CD8-positive, alpha-beta memory T cell (primary cell): ENCODE measurements around the gene NFKBIL1. TPM values are rescaled to one million over a fixed set of nuclear protein-coding genes. Genes with fewer than 3 reads are reported as not detected.

Experiments
- CTCF ChIA-PET: fragments of 350-600 bp; sonication (Branson Sonifier 250); formaldehyde crosslinking; loops from one replicate; lab custom pipeline; 2021; ENCODE audit warnings: antibody characterized with exemption; lab: Charles Lee
- POLR2A ChIA-PET: fragments of 350-600 bp; sonication (Branson Sonifier 250); formaldehyde crosslinking; loops from one replicate; lab custom pipeline; 2021; ENCODE audit warnings: antibody characterized with exemption; lab: Charles Lee
- DNase-seq, 5 donors: peaks; one replicate each; pipeline versions ENCODE4 v3.0.0 to v3.0.0-alpha.2; 2020 to 2022; ENCODE audit warnings: mixed read lengths in 1 of 5
- H3K27ac ChIP-seq: one replicate; pipeline ENCODE4 v1.7.0; 2013; ENCODE audit warnings: low read depth, mild to moderate bottlenecking, low read length, moderate library complexity
- H3K27me3 ChIP-seq: 2 replicates; pipeline ENCODE4 v1.7.0; 2013; ENCODE audit warnings: low read length, mild to moderate bottlenecking; ENCODE audit not compliant: insufficient read depth, poor library complexity, severe bottlenecking
- H3K36me3 ChIP-seq: 2 replicates; pipeline ENCODE4 v1.7.0; 2013; ENCODE audit warnings: mild to moderate bottlenecking, low read length, moderate library complexity; ENCODE audit not compliant: insufficient read depth
- H3K4me1 ChIP-seq: 2 replicates; pipeline ENCODE4 v1.7.0; 2013; ENCODE audit warnings: mild to moderate bottlenecking, low read length, moderate library complexity; ENCODE audit not compliant: insufficient read depth
- H3K4me3 ChIP-seq: 2 replicates; pipeline ENCODE4 v1.7.0; 2013; ENCODE audit warnings: mild to moderate bottlenecking, low read length
- H3K9me3 ChIP-seq: 2 replicates; pipeline ENCODE4 v1.7.0; 2013; ENCODE audit warnings: mild to moderate bottlenecking, low read length
- H3K27ac Mint-ChIP-seq, 8 donors: one replicate each; pipeline ENCODE4 v1.8.0; 2020 to 2021; ENCODE audit warnings: mixed read lengths in 8 of 8, mild to moderate bottlenecking in 6 of 8, inconsistent platforms in 3 of 8, moderate library complexity in 3 of 8
- H3K27me3 Mint-ChIP-seq, 2 donors: one replicate each; pipeline ENCODE4 v1.8.0; 2020 to 2021; ENCODE audit warnings: mixed read lengths in 2 of 2, mild to moderate bottlenecking in 1 of 2, moderate library complexity in 1 of 2
- H3K36me3 Mint-ChIP-seq, 3 donors: one replicate each; pipeline ENCODE4 v1.8.0; 2020 to 2021; ENCODE audit warnings: mixed read lengths in 3 of 3, inconsistent platforms in 1 of 3, mild to moderate bottlenecking in 1 of 3
- H3K4me1 Mint-ChIP-seq, 3 donors: one replicate each; pipeline ENCODE4 v1.8.0; 2020 to 2021; ENCODE audit warnings: mixed read lengths in 3 of 3, inconsistent platforms in 1 of 3, mild to moderate bottlenecking in 1 of 3
- H3K4me3 Mint-ChIP-seq, 7 donors: one replicate each; pipeline ENCODE4 v1.8.0; 2020 to 2021; ENCODE audit warnings: mixed read lengths in 7 of 7, mild to moderate bottlenecking in 6 of 7, moderate library complexity in 4 of 7, inconsistent platforms in 2 of 7
- H3K9me3 Mint-ChIP-seq, 5 donors: one replicate each; pipeline ENCODE4 v1.8.0; 2020 to 2022; ENCODE audit warnings: mixed read lengths in 5 of 5, mild to moderate bottlenecking in 3 of 5, moderate library complexity in 2 of 5, inconsistent platforms in 1 of 5
- polyA plus RNA-seq: library from polyadenylated mRNA; unstranded; fragments of 300-500 nt; fragmentation: Illumina TruSeq; gene quantifications from one replicate; pipeline ENCODE4 v1.2.3, GENCODE V29; 2021
- total RNA-seq, 2 experiments: library from RNA; stranded (reverse); gene quantifications; one replicate each; pipeline ENCODE4 v1.2.3, GENCODE V29; 2021

NFKBIL1 gene
- total and polyA plus RNA-seq, 3 experiments from 2014 or later, result 6.9 to 13.8 (median 13.5) TPM

DNA sequence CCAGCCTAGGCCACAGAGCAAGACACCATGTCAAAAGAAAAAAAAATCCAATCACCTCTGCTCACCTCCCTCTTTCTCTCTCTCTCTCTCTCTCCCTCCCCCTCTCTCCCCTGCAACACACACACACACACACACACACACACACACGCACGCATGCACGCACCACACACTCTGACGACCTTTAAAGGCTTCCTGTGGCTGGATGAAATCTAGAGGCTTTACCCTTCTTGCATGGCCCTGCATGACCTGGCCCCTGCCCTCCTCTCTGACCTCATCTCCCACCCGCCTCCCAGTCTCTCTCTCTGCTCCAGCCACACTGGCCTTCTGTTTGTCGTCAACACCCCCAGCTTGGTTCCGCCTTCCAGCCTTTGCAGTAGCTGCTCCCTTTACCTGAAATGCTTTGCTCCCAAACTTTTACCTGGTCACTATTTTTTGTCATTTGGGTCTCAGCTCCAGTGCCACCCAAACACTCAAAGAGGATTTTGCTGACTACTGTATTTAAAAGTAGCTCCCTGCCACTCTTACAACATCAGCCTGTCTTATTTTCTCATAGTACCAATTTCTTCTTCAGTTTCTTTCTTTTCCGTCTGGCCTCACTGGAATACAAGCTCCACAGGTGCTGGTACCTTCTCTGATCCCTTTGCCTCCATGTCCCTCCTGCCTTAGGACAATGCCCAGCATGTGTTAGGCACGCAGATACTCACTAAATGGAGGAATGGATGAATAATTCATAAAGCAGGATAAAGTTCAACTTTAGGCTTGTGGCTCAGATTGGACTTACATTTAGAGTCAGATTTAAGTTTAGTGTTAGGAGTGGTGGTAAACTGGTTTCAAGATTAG, 20.3 kb downstream of the NFKBIL1 start:
- POLR2A ChIA-PET, result interaction anchor here (1.1 to 3.9 kb wide), 5 partner anchors 8 to 26 kb away, joined by 3 to 13 read pairs (median 6); no protein-coding TSS in a partner anchor
- H3K9me3 Mint-ChIP-seq, result peaks cover 0 to 2% (median 0%) of the 10 kb centered on the region in 5 donors
- peaks cover 62 to 85% (median 81%) of the 10 kb centered on the region in 3 donors for H3K4me1 Mint-ChIP-seq
- Histone ChIP-seq H3K4me3 (no peak overlapping the region), H3K36me3 (no peaks in the 10 kb centered on the region), H3K4me1 (peaks cover 62% of the 10 kb centered on the region), H3K27me3 (no peaks in the 10 kb centered on the region), H3K27ac (peak overlapping the region; percentile 52), H3K9me3 (no peaks in the 10 kb centered on the region)
- peak in 1 of 5 donors; percentile 60 for DNase-seq
- H3K4me3 Mint-ChIP-seq, result peak overlapping the region; percentile 41 to 81 (median 70)
- H3K27me3 Mint-ChIP-seq, result peaks cover 0 to 2% of the 10 kb centered on the region in 2 donors
- CTCF ChIA-PET, result interaction anchor here (0.7 to 32.2 kb wide), 3 partner anchors 14 to 30 kb away, joined by 3 to 576 read pairs (median 61); partner anchors contain the start of genes DDX39B, LST1, LTB and TNF
- H3K36me3 Mint-ChIP-seq, result peaks cover 4 to 32% (median 13%) of the 10 kb centered on the region in 3 donors
- H3K27ac Mint-ChIP-seq, result peak overlapping the region; percentile 92 to 100 (median 96)

DNA sequence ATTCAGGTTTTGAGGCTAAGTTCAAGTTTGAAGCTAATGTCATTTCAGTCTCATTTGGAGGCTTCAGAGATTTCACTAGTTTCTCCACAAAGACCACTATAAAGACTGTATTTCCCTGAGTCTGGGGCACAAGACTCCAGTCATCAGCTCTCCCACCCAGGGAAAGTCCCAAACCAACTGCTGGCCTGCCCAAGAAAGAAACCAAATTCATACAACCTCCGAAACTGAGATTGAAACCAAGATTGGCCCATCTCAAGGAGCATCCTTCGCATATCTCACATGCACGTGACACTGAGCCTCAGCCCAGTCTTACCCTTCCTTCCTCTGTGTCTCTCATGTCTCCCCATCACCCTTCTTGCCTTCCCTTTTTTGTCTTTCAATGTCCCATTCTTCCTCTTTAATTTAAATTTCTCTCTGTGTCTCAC, 21.1 kb downstream of the NFKBIL1 start:
- POLR2A ChIA-PET, result interaction anchor here (1.3 to 3.9 kb wide), 4 partner anchors 9 to 14 kb away, joined by 3 to 13 read pairs (median 6); no protein-coding TSS in a partner anchor
- Mint-ChIP-seq H3K27me3 (peaks cover 0 to 2% of the 10 kb centered on the region in 2 donors), H3K4me3 (peak overlapping the region; percentile 41 to 81 (median 70)), H3K4me1 (peaks cover 68 to 87% (median 82%) of the 10 kb centered on the region in 3 donors), H3K9me3 (peaks cover 0 to 2% (median 0%) of the 10 kb centered on the region in 5 donors), H3K27ac (peak overlapping the region; percentile 92 to 100 (median 96)), H3K36me3 (peaks cover 4 to 27% (median 11%) of the 10 kb centered on the region in 3 donors)
- peak overlapping the region; percentile 1 for H3K4me3 ChIP-seq
- CTCF ChIA-PET, result interaction anchor here (1.1 to 32.2 kb wide), 4 partner anchors 10 to 29 kb away, joined by 3 to 576 read pairs (median 32); partner anchors contain the start of genes LST1, LTB and TNF
- peaks cover 65% of the 10 kb centered on the region for H3K4me1 ChIP-seq
- H3K27ac ChIP-seq, result peak overlapping the region; percentile 52
- H3K9me3 ChIP-seq, result no peaks in the 10 kb centered on the region
- no peaks in the 10 kb centered on the region for H3K36me3 ChIP-seq
- no peaks in the 10 kb centered on the region for H3K27me3 ChIP-seq
- peak; percentile 51 to 84 (median 75) for DNase-seq

DNA sequence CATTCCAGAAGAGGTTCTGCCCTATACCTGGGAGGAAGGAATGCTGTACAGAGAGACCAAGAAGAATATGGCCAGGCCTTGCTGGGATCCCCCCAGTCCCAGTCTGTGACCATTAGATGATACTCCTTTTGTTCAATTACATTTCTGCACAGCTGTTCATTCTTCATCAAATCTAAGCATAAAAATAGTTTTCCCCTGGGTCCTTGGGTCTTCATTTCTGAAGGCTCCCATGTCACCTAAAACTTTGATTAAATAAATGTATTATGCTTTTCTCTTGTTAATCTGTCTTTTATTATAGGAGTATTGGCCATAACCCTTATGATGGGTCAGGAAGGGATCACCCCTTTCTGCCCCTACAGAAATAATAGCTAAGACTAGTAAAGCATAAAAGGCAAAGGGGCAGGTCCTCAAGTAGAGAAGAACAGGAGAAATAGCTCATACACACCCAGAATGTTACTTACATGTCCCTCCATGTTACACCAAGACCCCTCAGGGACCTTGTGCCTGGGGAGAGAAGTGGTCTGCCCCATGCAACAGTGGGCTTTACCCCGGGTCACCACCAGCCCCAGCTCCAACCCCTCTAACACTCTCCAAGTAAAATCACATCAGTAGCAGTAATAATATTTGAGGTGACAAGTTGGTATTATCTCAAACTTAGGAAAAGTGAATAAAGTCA, 22.6 kb downstream of the NFKBIL1 start:
- peak overlapping the region in 5 of 7 donors; percentile 32 to 50 (median 44) for H3K4me3 Mint-ChIP-seq
- H3K4me1 ChIP-seq, result peaks cover 80% of the 10 kb centered on the region
- H3K9me3 Mint-ChIP-seq, result peaks cover 0 to 2% (median 0%) of the 10 kb centered on the region in 5 donors
- peak overlapping the region; percentile 82 to 100 (median 97) for H3K27ac Mint-ChIP-seq
- peaks cover 4 to 18% (median 7%) of the 10 kb centered on the region in 3 donors for H3K36me3 Mint-ChIP-seq
- H3K36me3 ChIP-seq, result no peaks in the 10 kb centered on the region
- H3K27ac ChIP-seq, result no peak overlapping the region
- H3K4me1 Mint-ChIP-seq, result peaks cover 75 to 92% (median 87%) of the 10 kb centered on the region in 3 donors
- H3K27me3 ChIP-seq, result no peaks in the 10 kb centered on the region
- ChIA-PET POLR2A (interaction anchor here (1.0 to 3.9 kb wide), 5 partner anchors 10 to 29 kb away, joined by 3 to 13 read pairs (median 4); partner anchors contain the start of gene LTB), CTCF (interaction anchor here (1.0 to 32.2 kb wide), 4 partner anchors 11 to 27 kb away, joined by 4 to 576 read pairs (median 36); partner anchors contain the start of genes LST1, LTB and TNF)
- no peak overlapping the region for H3K4me3 ChIP-seq
- peaks cover 0 to 3% of the 10 kb centered on the region in 2 donors for H3K27me3 Mint-ChIP-seq
- no peaks in the 10 kb centered on the region for H3K9me3 ChIP-seq
- DNase-seq, result no peak

DNA sequence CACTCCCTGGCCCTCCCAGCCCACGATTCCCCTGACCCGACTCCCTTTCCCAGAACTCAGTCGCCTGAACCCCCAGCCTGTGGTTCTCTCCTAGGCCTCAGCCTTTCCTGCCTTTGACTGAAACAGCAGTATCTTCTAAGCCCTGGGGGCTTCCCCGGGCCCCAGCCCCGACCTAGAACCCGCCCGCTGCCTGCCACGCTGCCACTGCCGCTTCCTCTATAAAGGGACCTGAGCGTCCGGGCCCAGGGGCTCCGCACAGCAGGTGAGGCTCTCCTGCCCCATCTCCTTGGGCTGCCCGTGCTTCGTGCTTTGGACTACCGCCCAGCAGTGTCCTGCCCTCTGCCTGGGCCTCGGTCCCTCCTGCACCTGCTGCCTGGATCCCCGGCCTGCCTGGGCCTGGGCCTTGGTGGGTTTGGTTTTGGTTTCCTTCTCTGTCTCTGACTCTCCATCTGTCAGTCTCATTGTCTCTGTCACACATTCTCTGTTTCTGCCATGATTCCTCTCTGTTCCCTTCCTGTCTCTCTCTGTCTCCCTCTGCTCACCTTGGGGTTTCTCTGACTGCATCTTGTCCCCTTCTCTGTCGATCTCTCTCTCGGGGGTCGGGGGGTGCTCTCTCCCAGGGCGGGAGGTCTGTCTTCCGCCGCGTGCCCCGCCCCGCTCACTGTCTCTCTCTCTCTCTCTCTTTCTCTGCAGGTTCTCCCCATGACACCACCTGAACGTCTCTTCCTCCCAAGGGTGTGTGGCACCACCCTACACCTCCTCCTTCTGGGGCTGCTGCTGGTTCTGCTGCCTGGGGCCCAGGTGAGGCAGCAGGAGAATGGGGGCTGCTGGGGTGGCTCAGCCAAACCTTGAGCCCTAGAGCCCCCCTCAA, 24.9 kb downstream of the NFKBIL1 start, which contains the start of gene LTA:
TSS of gene LTA (plus strand) at position 249 of the 871 bp plus-strand sequence. CDS start at position 703, 454 bp downstream.
- Mint-ChIP-seq H3K27ac (peak within 1 kb of the TSS; percentile 97 to 100 (median 100)), H3K4me3 (peak within 1 kb of the TSS; percentile 98 to 100 (median 100)), H3K4me1 (peaks cover 92 to 100% (median 99%) of the 10 kb centered on the region in 3 donors), H3K9me3 (peaks cover 0 to 2% (median 0%) of the 10 kb centered on the region in 5 donors), H3K27me3 (peaks cover 0 to 3% of the 10 kb centered on the region in 2 donors), H3K36me3 (peaks cover 0 to 29% (median 12%) of the 10 kb centered on the region in 3 donors)
- H3K27me3 ChIP-seq, result no peaks in the 10 kb centered on the region
- ChIA-PET CTCF (interaction anchor here (1.5 to 32.2 kb wide), 5 partner anchors 10 to 77 kb away, joined by 3 to 692 read pairs (median 576); partner anchors contain the start of genes ATP6V1G2, DDX39B, LST1 and LTA), POLR2A (interaction anchor here (0.7 to 1.5 kb wide), 6 partner anchors 11 to 78 kb away, joined by 3 to 8 read pairs (median 4); partner anchors contain the start of genes NCR3 and NFKBIL1)
- peaks cover 92% of the 10 kb centered on the region for H3K4me1 ChIP-seq
- no peaks in the 10 kb centered on the region for H3K9me3 ChIP-seq
- peak within 1 kb of the TSS; percentile 82 for H3K27ac ChIP-seq
- H3K36me3 ChIP-seq, result peaks cover 2% of the 10 kb centered on the region
- peak; percentile 64 to 84 (median 77) for DNase-seq
- peak within 1 kb of the TSS; percentile 79 for H3K4me3 ChIP-seq

DNA sequence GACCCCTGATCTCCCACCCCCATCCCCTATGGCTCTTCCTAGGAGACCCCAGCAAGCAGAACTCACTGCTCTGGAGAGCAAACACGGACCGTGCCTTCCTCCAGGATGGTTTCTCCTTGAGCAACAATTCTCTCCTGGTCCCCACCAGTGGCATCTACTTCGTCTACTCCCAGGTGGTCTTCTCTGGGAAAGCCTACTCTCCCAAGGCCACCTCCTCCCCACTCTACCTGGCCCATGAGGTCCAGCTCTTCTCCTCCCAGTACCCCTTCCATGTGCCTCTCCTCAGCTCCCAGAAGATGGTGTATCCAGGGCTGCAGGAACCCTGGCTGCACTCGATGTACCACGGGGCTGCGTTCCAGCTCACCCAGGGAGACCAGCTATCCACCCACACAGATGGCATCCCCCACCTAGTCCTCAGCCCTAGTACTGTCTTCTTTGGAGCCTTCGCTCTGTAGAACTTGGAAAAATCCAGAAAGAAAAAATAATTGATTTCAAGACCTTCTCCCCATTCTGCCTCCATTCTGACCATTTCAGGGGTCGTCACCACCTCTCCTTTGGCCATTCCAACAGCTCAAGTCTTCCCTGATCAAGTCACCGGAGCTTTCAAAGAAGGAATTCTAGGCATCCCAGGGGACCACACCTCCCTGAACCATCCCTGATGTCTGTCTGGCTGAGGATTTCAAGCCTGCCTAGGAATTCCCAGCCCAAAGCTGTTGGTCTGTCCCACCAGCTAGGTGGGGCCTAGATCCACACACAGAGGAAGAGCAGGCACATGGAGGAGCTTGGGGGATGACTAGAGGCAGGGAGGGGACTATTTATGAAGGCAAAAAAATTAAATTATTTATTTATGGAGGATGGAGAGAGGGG, 26.1 kb downstream of the NFKBIL1 start:
- Mint-ChIP-seq H3K9me3 (peaks cover 0 to 2% (median 0%) of the 10 kb centered on the region in 5 donors), H3K36me3 (peaks cover 4 to 34% (median 10%) of the 10 kb centered on the region in 3 donors), H3K4me1 (peaks cover 88 to 98% (median 98%) of the 10 kb centered on the region in 3 donors), H3K27ac (peak overlapping the region; percentile 97 to 100 (median 100)), H3K27me3 (peaks cover 0 to 1% of the 10 kb centered on the region in 2 donors), H3K4me3 (peak overlapping the region; percentile 98 to 100 (median 100))
- H3K36me3 ChIP-seq, result peaks cover 5% of the 10 kb centered on the region
- CTCF ChIA-PET, result interaction anchor here (1.5 to 19.7 kb wide), 3 partner anchors 17 to 79 kb away, joined by 5 to 692 read pairs (median 576); partner anchors contain the start of genes ATP6V1G2, DDX39B, LST1 and LTA
- H3K27ac ChIP-seq, result peak overlapping the region; percentile 32
- H3K4me3 ChIP-seq, result no peak overlapping the region
- H3K27me3 ChIP-seq, result no peaks in the 10 kb centered on the region
- H3K4me1 ChIP-seq, result peaks cover 90% of the 10 kb centered on the region
- POLR2A ChIA-PET, result interaction anchor here (0.7 to 2.2 kb wide), 6 partner anchors 14 to 45 kb away, joined by 3 to 8 read pairs (median 4); partner anchors contain the start of genes NCR3 and NFKBIL1
- H3K9me3 ChIP-seq, result no peaks in the 10 kb centered on the region
- DNase-seq, result no peak
